Activated CD8-positive, alpha-beta memory T cell treated with anti-CD3 and anti-CD28 coated beads for 24 hours (primary cell): ENCODE measurements around the gene NCAN.
"Not testable (repeated sequence)": the region's sequence is repeated elsewhere in the genome, so short reads cannot be mapped to it uniquely, and the experiment has no call there.

ENCODE experiments used
- DNase-seq: peaks from one replicate; pipeline ENCODE4 v3.0.0-alpha.2; 2020

Gene NCAN

GRCh38 chr19:19226204-19226603 lies 14.4 kb downstream of the NCAN start:
- DNase-seq: no peak

GRCh38 chr19:19226663-19227062 lies 14.9 kb downstream of the NCAN start:
- DNase-seq: no peak

- no peak for DNase-seq
These were observed 15.5 kb downstream of the NCAN start for GRCh38 chr19:19227217-19227616.

- no peak for DNase-seq
These were observed 17.9 kb downstream of the NCAN start for GRCh38 chr19:19229701-19230100.

GRCh38 chr19:19230999-19231398 lies 19.2 kb downstream of the NCAN start:
- no peak for DNase-seq

- no peak for DNase-seq
These were observed 20.5 kb downstream of the NCAN start for GRCh38 chr19:19232261-19232721.

GRCh38 chr19:19234220-19234816 lies 22.6 kb downstream of the NCAN start:
- no peak for DNase-seq

- no peak for DNase-seq
These were observed 24.4 kb downstream of the NCAN start for GRCh38 chr19:19236173-19236572.

- DNase-seq: no peak
These were observed 26.6 kb downstream of the NCAN start for GRCh38 chr19:19238126-19238894.

- DNase-seq: no peak
These were observed 27.9 kb downstream of the NCAN start for GRCh38 chr19:19239675-19240074.

GRCh38 chr19:19240476-19240875 lies 28.7 kb downstream of the NCAN start:
- no peak for DNase-seq

- DNase-seq: no peak
These were observed 38.5 kb downstream of the NCAN start for GRCh38 chr19:19250196-19250801.

GRCh38 chr19:19253409-19253808 lies 41.7 kb downstream of the NCAN start:
- DNase-seq: not testable (repeated sequence)

GRCh38 chr19:19256072-19256969 lies 44.6 kb downstream of the NCAN start:
- no peak for DNase-seq

- DNase-seq: no peak
These were observed 45.4 kb downstream of the NCAN start for GRCh38 chr19:19257137-19257536.

- no peak for DNase-seq
These were observed 46.3 kb downstream of the NCAN start for GRCh38 chr19:19257836-19258588.

GRCh38 chr19:19258589-19259338 lies 47.0 kb downstream of the NCAN start:
- DNase-seq: no peak

- DNase-seq: no peak
These were observed 48.0 kb downstream of the NCAN start for GRCh38 chr19:19259741-19260140.

- DNase-seq: no peak
These were observed 48.9 kb downstream of the NCAN start for GRCh38 chr19:19260417-19261214.

GRCh38 chr19:19261350-19262189 lies 49.8 kb downstream of the NCAN start:
- DNase-seq: no peak
